Progenitor cell of endocrine pancreas (in vitro differentiated cells): Measurements from ENCODE around the gene GAMT. TPM values are rescaled to one million over a fixed set of nuclear protein-coding genes. Genes with fewer than 3 reads are reported as not detected.

ENCODE experiments used
- DNase-seq: peaks from one replicate; pipeline ENCODE4 v3.0.0; 2021; ENCODE audit warnings: low spot score; ENCODE audit not compliant: unreplicated experiment
- H3K27ac Mint-ChIP-seq: 2 replicates; pipeline ENCODE4 v1.8.0; 2021; ENCODE audit warnings: mild to moderate bottlenecking, moderate library complexity, mixed read lengths
- H3K27me3 Mint-ChIP-seq: 2 replicates; pipeline ENCODE4 v1.8.0; 2021; ENCODE audit warnings: mixed read lengths
- H3K36me3 Mint-ChIP-seq: 2 replicates; pipeline ENCODE4 v1.8.0; 2022; ENCODE audit warnings: mixed read lengths; ENCODE audit not compliant: insufficient read depth
- H3K4me1 Mint-ChIP-seq: 2 replicates; pipeline ENCODE4 v1.8.0; 2021; ENCODE audit warnings: low read depth, mixed read lengths
- H3K4me3 Mint-ChIP-seq: 2 replicates; pipeline ENCODE4 v1.8.0; 2021; ENCODE audit warnings: low read depth, mild to moderate bottlenecking, moderate library complexity, mixed read lengths
- H3K9me3 Mint-ChIP-seq: 2 replicates; pipeline ENCODE4 v1.8.0; 2021; ENCODE audit warnings: low read depth, mixed read lengths
- total RNA-seq: library from RNA; stranded (reverse); gene quantifications from 2 replicates; pipeline ENCODE4 v1.2.1, GENCODE V29; 2021
- TF ChIP-seq, protein P1 (sequence below): fragments of 200-600 bp; sonication (generic); IDR thresholded peaks from one replicate; pipeline ENCODE4 v1.5.0; 2021; ENCODE audit warnings: antibody characterized with exemption, mild to moderate bottlenecking; ENCODE audit not compliant: unreplicated experiment

Gene GAMT
- total RNA-seq, 1 donor from 2014 or later = 47.0 TPM

- Mint-ChIP-seq H3K27ac (peak overlapping the region; percentile 10), H3K36me3 (peaks cover 11% of the 10 kb centered on the region), H3K4me1 (peaks cover 31% of the 10 kb centered on the region), H3K27me3 (no peaks in the 10 kb centered on the region), H3K9me3 (no peaks in the 10 kb centered on the region), H3K4me3 (no peak overlapping the region)
- DNase-seq = no peak
- TF ChIP-seq, protein P1, sequence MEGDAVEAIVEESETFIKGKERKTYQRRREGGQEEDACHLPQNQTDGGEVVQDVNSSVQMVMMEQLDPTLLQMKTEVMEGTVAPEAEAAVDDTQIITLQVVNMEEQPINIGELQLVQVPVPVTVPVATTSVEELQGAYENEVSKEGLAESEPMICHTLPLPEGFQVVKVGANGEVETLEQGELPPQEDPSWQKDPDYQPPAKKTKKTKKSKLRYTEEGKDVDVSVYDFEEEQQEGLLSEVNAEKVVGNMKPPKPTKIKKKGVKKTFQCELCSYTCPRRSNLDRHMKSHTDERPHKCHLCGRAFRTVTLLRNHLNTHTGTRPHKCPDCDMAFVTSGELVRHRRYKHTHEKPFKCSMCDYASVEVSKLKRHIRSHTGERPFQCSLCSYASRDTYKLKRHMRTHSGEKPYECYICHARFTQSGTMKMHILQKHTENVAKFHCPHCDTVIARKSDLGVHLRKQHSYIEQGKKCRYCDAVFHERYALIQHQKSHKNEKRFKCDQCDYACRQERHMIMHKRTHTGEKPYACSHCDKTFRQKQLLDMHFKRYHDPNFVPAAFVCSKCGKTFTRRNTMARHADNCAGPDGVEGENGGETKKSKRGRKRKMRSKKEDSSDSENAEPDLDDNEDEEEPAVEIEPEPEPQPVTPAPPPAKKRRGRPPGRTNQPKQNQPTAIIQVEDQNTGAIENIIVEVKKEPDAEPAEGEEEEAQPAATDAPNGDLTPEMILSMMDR = no peak
These were observed 15.8 kb upstream of the GAMT start for GRCh38 chr19:1417145-1417544.

DNA sequence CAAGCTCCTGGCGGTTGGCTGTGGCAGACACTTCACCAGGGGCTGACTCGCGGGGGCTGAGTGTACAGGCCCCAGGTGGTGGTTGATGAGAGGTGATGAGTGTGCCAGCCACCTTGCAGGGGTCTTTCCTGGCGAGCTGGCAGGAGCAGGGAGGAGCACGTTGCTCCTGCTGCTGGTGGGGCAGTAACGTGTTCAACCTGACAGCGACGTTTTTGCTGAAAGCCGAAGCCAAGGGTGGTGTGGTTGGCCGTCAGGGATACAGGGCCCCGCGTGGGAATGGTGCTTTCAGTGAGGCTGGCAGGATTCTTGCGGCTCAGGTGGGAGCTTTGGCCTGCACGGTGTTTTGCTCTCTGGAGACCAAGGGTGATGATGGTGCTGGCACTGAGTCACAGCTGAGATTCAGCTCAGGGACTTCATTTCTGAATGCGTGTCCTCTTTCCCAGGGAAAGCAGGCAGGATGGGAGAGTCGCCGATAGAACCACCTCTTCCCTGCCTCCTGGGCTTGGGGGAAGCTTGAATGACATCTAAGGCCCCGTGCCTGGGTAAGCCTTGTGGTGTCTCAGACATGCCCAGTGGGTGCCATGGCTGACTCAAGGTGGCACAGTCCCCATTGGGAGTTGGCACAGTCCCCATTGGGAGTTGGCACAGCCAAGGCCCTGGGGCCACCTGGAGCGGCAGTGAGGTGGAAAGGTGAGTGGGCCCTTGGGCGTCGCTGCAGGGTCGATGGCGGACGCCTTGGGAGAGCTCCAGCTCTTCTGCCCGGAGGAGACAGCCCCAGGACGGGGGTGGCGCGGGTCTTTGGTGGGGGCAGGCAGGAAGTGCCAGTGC is 14.9 kb upstream of the GAMT start:
- TF ChIP-seq, protein P1 = no peak
- H3K4me3 Mint-ChIP-seq = peak overlapping the region; percentile 64

GRCh38 chr19:1412995-1413800 is 11.9 kb upstream of the GAMT start:
- no peak for DNase-seq
- H3K36me3 Mint-ChIP-seq = peaks cover 8% of the 10 kb centered on the region
- TF ChIP-seq, protein P1 = no peak
- no peaks in the 10 kb centered on the region for H3K27me3 Mint-ChIP-seq
- H3K27ac Mint-ChIP-seq = peak overlapping the region; percentile 84
- H3K4me3 Mint-ChIP-seq = no peak overlapping the region
- no peaks in the 10 kb centered on the region for H3K9me3 Mint-ChIP-seq
- H3K4me1 Mint-ChIP-seq = peaks cover 49% of the 10 kb centered on the region

More for the DNA sequence above, 14.9 kb upstream of the GAMT start:
- Mint-ChIP-seq H3K4me1 (peaks cover 31% of the 10 kb centered on the region), H3K27ac (peak overlapping the region; percentile 99), H3K36me3 (peaks cover 11% of the 10 kb centered on the region), H3K27me3 (no peaks in the 10 kb centered on the region), H3K9me3 (no peaks in the 10 kb centered on the region)
- DNase-seq = no peak

- TF ChIP-seq, protein P1 = no peak
- Mint-ChIP-seq H3K36me3 (peaks cover 6% of the 10 kb centered on the region), H3K4me1 (peaks cover 42% of the 10 kb centered on the region), H3K9me3 (no peaks in the 10 kb centered on the region), H3K27me3 (no peaks in the 10 kb centered on the region), H3K4me3 (no peak overlapping the region), H3K27ac (no peak overlapping the region)
- no peak for DNase-seq
These were observed 11.1 kb upstream of the GAMT start for GRCh38 chr19:1412323-1412923.
